Choroid plexus epithelial cell (primary cell): ENCODE measurements around the gene CSMD2.

Experiments used
- DNase-seq: peaks from one replicate; pipeline ENCODE4 v3.0.0-alpha.2; 2010; ENCODE audit warnings: low read depth
- H3K4me3 ChIP-seq: 2 replicates; pipeline ENCODE4 v1.5.1; 2011; ENCODE audit warnings: low read depth, mild to moderate bottlenecking, control low read depth, low read length, moderate library complexity
- CTCF ChIP-seq: conservative IDR thresholded peaks from 2 replicates; pipeline ENCODE4 v1.5.1; 2011; ENCODE audit warnings: low read depth, mild to moderate bottlenecking, control low read depth, inconsistent platforms, low read length, moderate library complexity

The CSMD2 gene

GRCh38 chr1:33824321-33824720 is 340.7 kb downstream of the CSMD2 start:
- H3K4me3 ChIP-seq: no peak overlapping the region
- no peak for DNase-seq
- TF ChIP-seq CTCF: no peak

GRCh38 chr1:33823830-33824229 is 341.2 kb downstream of the CSMD2 start:
- DNase-seq: no peak
- TF ChIP-seq CTCF: no peak
- H3K4me3 ChIP-seq: no peak overlapping the region

GRCh38 chr1:33823401-33823800 is 341.6 kb downstream of the CSMD2 start:
- DNase-seq: no peak
- no peak overlapping the region for H3K4me3 ChIP-seq
- TF ChIP-seq CTCF: no peak

DNA sequence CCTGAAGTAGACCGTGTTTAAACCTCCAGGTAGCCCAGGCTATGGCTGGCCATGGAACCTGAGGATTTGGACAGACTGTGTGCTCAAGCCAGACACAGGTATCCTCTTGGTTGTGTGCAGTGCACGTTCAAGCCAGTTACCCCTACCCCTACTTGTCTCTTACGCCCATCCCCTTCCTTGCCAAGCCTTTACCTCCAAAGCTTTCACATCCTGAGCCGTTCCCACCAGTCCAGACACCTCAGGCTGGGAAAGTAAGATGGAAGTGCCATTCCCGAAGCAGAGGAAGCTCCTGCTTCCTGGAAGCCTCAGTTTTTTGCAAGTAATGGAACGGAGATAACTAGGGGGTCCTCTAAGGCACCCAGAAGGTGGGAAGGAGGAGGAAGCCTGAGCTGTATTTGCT is 342.6 kb downstream of the CSMD2 start:
- DNase-seq: no peak
- TF ChIP-seq CTCF: no peak

GRCh38 chr1:33821291-33821690 is 343.7 kb downstream of the CSMD2 start:
- no peak overlapping the region for H3K4me3 ChIP-seq
- no peak for TF ChIP-seq CTCF
- DNase-seq: no peak

More for the DNA sequence above, 342.6 kb downstream of the CSMD2 start:
- H3K4me3 ChIP-seq: no peak overlapping the region

- TF ChIP-seq CTCF: no peak
- H3K4me3 ChIP-seq: no peak overlapping the region
- DNase-seq: no peak
Observed at GRCh38 chr1:33820804-33821203, 344.2 kb downstream of the CSMD2 start.

DNA sequence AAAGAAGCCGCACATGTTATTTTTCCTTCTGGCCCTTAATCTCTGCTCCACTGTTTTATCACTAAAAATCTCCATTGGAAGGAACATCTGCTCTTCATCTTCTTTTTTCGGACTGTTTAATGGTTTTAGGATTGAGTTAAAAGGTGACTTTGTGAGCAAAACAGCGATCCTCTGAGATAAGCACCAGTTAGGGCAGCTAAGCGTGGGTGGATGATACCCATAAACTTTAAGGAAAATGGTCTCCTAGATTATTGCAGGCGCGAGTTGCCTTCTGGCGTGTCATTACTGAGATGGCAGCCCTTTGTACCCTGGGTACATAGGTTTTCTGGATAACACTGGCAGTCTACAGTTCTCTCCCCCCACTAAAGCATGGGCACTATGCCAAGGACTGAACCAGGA is 345.1 kb downstream of the CSMD2 start:
- no peak for DNase-seq
- TF ChIP-seq CTCF: no peak
- no peak overlapping the region for H3K4me3 ChIP-seq
